OCI-LY3 (cell line): ENCODE data around the gene SLC19A3.

Experiments used
- EZH2phosphoT487 ChIP-seq: fragments of 200-600 bp; shearing (Covaris generic); IDR thresholded peaks from 2 replicates; pipeline ENCODE4 v1.6.1; 2018; ENCODE audit warnings: antibody characterized with exemption, mixed run types, low read depth
- TF ChIP-seq, protein P1 (sequence below): fragments of 200-600, 300-600 bp; sonication (generic); IDR thresholded peaks from 2 replicates; pipeline ENCODE4 v1.5.1; 2014; ENCODE audit warnings: antibody characterized with exemption, low read length, low read depth

DNA sequence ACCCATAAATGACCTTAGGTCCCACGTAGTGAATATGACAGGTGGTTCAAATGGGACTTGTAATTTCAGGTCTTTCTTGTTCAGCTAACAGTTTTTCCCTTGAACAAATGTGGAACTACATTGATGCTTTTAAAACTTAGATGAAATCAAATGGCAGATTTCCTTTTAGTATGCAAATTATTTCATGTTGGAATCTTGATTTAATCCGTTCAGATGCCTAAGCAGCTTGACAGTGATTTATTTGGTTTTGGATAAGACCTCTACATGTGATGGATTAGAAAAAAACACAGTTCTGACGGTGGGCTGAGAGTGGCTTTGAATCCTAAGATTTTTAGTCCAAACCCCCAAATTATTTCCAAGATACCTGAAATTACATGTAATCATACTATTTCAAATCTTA, 83.6 kb downstream of the SLC19A3 start:
- TF ChIP-seq, protein P1, sequence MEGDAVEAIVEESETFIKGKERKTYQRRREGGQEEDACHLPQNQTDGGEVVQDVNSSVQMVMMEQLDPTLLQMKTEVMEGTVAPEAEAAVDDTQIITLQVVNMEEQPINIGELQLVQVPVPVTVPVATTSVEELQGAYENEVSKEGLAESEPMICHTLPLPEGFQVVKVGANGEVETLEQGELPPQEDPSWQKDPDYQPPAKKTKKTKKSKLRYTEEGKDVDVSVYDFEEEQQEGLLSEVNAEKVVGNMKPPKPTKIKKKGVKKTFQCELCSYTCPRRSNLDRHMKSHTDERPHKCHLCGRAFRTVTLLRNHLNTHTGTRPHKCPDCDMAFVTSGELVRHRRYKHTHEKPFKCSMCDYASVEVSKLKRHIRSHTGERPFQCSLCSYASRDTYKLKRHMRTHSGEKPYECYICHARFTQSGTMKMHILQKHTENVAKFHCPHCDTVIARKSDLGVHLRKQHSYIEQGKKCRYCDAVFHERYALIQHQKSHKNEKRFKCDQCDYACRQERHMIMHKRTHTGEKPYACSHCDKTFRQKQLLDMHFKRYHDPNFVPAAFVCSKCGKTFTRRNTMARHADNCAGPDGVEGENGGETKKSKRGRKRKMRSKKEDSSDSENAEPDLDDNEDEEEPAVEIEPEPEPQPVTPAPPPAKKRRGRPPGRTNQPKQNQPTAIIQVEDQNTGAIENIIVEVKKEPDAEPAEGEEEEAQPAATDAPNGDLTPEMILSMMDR, result no peak
- no peak for TF ChIP-seq EZH2phosphoT487
